ENCODE results near the gene LMF1. TPM values are rescaled to one million over a fixed set of nuclear protein-coding genes. Genes with fewer than 3 reads are reported as not detected.

The LMF1 gene
- total and polyA plus RNA-seq, 2 of the 13 experiments (the other 11 are each of a cell fraction or from before 2014, with no cell fraction given) = 6.8 to 8.5 TPM

GRCh38 chr16:830871-831570, 139.8 kb downstream of the LMF1 start:
- in situ Hi-C loops (cut with HindIII; ENCODE audit: extremely low pct_ligation_motif_present, low pct_unique_long_range_greater_than_20kb) (loop anchor here (10.0 kb wide), 1 partner anchor 64 kb away; no protein-coding TSS in a partner anchor), intact Hi-C loops (cut with micrococcal nuclease; ENCODE audit: unreplicated experiment) (no loop called here)
- FAIRE-seq (no peak), ATAC-seq (peak; percentile 39; the same call in 2 of the 3 replicates), DNase-seq (ENCODE audit: low spot score) (no peak)
- Histone ChIP-seq H2AFZ (ENCODE audit: low read length) (no peak overlapping the region), H3K27ac (ENCODE audit: extremely low read length, insufficient read depth, low read length) (no peak overlapping the region), H3K27me3 (ENCODE audit: control insufficient read depth in 1 of 2, insufficient read depth in 2 of 2, low read length in 2 of 2) (peaks cover 25 to 78% of the 10 kb centered on the region in 2 experiments), H3K36me3 (replicated peaks in 1 of 2; ENCODE audit: control insufficient read depth in 1 of 2, insufficient read depth in 2 of 2, low read length in 2 of 2) (no peaks in the 10 kb centered on the region), H3K9ac (ENCODE audit: insufficient read depth, low read depth, low read length) (no peak overlapping the region), H3K9me3 (ENCODE audit: low read length) (peaks cover 6% of the 10 kb centered on the region), H3K4me2 (ENCODE audit: low read depth, low read length) (no peak overlapping the region), H3K4me3 (replicated peaks in 1 of 3; ENCODE audit: insufficient read depth in 1 of 3, low read depth in 2 of 3, low read length in 3 of 3) (no peak overlapping the region), H3K79me2 (ENCODE audit: insufficient read depth, low read length) (no peaks in the 10 kb centered on the region), H4K20me1 (ENCODE audit: insufficient read depth, low read length) (no peaks in the 10 kb centered on the region), H3K4me1 (ENCODE audit: insufficient read depth, low read length) (no peaks in the 10 kb centered on the region)
- no TSS peak for BruUV-seq (replicated peaks)
- TF ChIP-seq CENPX (CRISPR knock-in tag; IDR thresholded peaks at IDR 0.05) (no peak), ETV5 (CRISPR knock-in tag; IDR thresholded peaks at IDR 0.05; ENCODE audit: borderline replicate concordance) (no peak)
- POLR2A ChIA-PET = no interaction called here
- CTCF ChIA-PET (ENCODE audit: low intra/inter-chr PET ratio, low total read pairs) = no interaction called here
- WGBS (ENCODE audit: low lambda C conversion rate) = 39% methylated on average over 16 of the region's 24 CpGs

- Histone ChIP-seq H3K27ac (ENCODE audit: extremely low read length, insufficient read depth, low read length) (no peak overlapping the region), H4K20me1 (ENCODE audit: insufficient read depth, low read length) (no peaks in the 10 kb centered on the region), H3K4me3 (replicated peaks in 1 of 3; ENCODE audit: insufficient read depth in 1 of 3, low read depth in 2 of 3, low read length in 3 of 3) (no peak overlapping the region), H3K4me2 (ENCODE audit: low read depth, low read length) (no peak overlapping the region), H3K79me2 (ENCODE audit: insufficient read depth, low read length) (no peaks in the 10 kb centered on the region), H3K9ac (ENCODE audit: insufficient read depth, low read depth, low read length) (no peak overlapping the region), H3K4me1 (ENCODE audit: insufficient read depth, low read length) (no peaks in the 10 kb centered on the region), H3K9me3 (ENCODE audit: low read length) (no peaks in the 10 kb centered on the region), H3K27me3 (ENCODE audit: control insufficient read depth in 1 of 2, insufficient read depth in 2 of 2, low read length in 2 of 2) (peaks cover 25 to 81% of the 10 kb centered on the region in 2 experiments), H2AFZ (ENCODE audit: low read length) (no peak overlapping the region), H3K36me3 (replicated peaks in 1 of 2; ENCODE audit: control insufficient read depth in 1 of 2, insufficient read depth in 2 of 2, low read length in 2 of 2) (no peaks in the 10 kb centered on the region)
- ChIA-PET CTCF (ENCODE audit: low intra/inter-chr PET ratio, low total read pairs) (no interaction called here), POLR2A (no interaction called here)
- no peak for FAIRE-seq
- no peak for DNase-seq (ENCODE audit: low spot score)
- WGBS (ENCODE audit: low lambda C conversion rate) = 66% methylated on average over 21 of the region's 43 CpGs
- in situ Hi-C loops (cut with HindIII; ENCODE audit: extremely low pct_ligation_motif_present, low pct_unique_long_range_greater_than_20kb) (loop anchor here (10.0 kb wide), 1 partner anchor 65 kb away; no protein-coding TSS in a partner anchor), intact Hi-C loops (cut with micrococcal nuclease; ENCODE audit: unreplicated experiment) (no loop called here)
- BruUV-seq (replicated peaks) = no TSS peak
- ATAC-seq = no peak
- no peak for TF ChIP-seq PATZ1 (CRISPR knock-in tag; IDR thresholded peaks at IDR 0.05)
- no peak for TF ChIP-seq AKNA (CRISPR knock-in tag; IDR thresholded peaks at IDR 0.05; ENCODE audit: borderline replicate concordance)
- no peak for TF ChIP-seq TRIM24 (CRISPR knock-in tag; IDR thresholded peaks at IDR 0.05)
- no peak for TF ChIP-seq PLSCR1 (CRISPR knock-in tag; IDR thresholded peaks at IDR 0.05; ENCODE audit: borderline replicate concordance)
- no peak for TF ChIP-seq ZNF768 (CRISPR knock-in tag; IDR thresholded peaks at IDR 0.05)
These were observed 140.5 kb downstream of the LMF1 start for GRCh38 chr16:830107-830870.

All from HepG2 (cell line).